GM23248 (cell line): ENCODE results near the gene SMARCC2.

ENCODE experiments used
- EZH2 ChIP-seq: fragments of 200-600 bp; sonication (generic); IDR thresholded peaks from 2 replicates; pipeline ENCODE4 v1.6.1; 2018; ENCODE audit warnings: antibody characterized with exemption, mild to moderate bottlenecking; ENCODE audit not compliant: insufficient read depth, poor library complexity, severe bottlenecking
- EZH2phosphoT487 ChIP-seq: fragments of 200-600 bp; sonication (generic); IDR thresholded peaks from 2 replicates; pipeline ENCODE4 v1.6.1; 2018; ENCODE audit warnings: antibody characterized with exemption, moderate library complexity, mild to moderate bottlenecking, low read depth; ENCODE audit not compliant: insufficient read depth

GRCh38 chr12:56224102-56224701, 34.9 kb upstream of the SMARCC2 start, which contains the start of gene NABP2:
- no peak for TF ChIP-seq EZH2phosphoT487
- no peak for TF ChIP-seq EZH2
